HG03575 (cell line): ENCODE measurements around the gene ZNF606.
"Not testable (repeated sequence)": the region's sequence is repeated elsewhere in the genome, so short reads cannot be mapped to it uniquely, and the experiment has no call there.

Source experiments
- ATAC-seq: cut with Tn5 transposase; IDR thresholded peaks from one replicate; pipeline ENCODE4 v1.9.1; 2021; ENCODE audit not compliant: unreplicated experiment, insufficient number of reproducible peaks, low FRiP score; ENCODE audit errors: extremely low read depth

The ZNF606 gene

DNA sequence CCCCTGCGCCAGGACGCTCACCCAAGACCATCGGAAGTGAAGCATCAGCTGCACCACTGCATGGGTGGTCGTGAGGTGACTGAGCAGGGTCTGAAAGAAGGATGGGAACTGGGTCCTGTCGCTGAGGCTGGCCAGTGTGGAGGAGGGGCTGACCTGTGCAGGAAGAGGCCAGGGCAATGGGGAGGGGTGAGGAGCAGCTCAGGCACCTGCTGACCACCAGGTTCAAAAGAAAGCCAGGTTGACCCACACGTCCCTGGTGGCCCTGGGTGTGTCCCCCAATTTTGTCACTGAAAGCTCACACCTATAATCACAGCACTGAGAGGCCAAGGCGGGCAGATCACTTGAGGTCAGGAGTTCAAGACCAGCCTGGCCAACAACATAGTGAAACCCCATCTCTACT lies 17.5 kb upstream of the ZNF606 start:
- ATAC-seq = no peak

GRCh38 chr19:58014141-58014540 lies 11.5 kb upstream of the ZNF606 start:
- ATAC-seq = no peak

- no peak for ATAC-seq
Measured at GRCh38 chr19:58010507-58010906, 7.9 kb upstream of the ZNF606 start.

GRCh38 chr19:58009666-58010301 lies 7.2 kb upstream of the ZNF606 start:
- ATAC-seq = peak; percentile 45

DNA sequence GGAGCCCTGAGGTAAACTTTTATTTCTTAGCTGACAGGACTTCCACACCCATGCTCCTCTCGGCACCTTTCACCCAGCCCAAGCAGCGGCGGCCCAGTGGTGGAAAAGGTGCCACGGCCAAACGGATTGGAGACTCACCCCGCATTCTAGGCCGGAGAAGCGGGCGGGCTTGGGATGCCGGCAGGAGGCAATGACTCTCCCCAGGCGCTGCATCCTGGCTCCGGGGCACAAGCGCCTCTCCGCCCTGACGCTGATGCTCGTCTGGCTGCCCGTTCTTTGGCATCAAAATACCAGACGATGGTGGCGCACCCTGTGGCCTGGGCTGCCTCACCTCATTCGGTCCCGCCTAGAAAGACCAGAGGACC lies 6.7 kb upstream of the ZNF606 start:
- no peak for ATAC-seq

DNA sequence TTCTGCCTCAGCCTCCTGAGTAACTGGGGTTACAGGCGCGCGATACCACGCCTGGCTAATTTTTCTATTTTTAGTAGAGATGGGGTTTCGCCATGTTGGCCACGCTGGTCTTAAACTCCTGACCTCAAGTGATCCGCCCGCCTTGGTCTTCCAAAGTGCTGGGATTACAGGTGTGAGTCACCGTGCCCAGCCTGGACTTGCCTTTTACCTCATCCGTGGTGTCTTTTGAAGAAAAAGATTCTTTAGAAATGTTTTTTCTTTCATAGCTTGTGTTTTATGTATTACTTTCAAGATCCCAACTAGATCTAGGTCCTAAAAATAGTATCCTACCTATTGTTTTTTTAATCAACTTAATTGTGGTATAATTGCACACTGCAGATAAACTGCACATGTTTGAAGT lies 6.3 kb upstream of the ZNF606 start:
- not testable (repeated sequence) for ATAC-seq

- ATAC-seq = no peak
Measured at GRCh38 chr19:58007285-58007684, 4.7 kb upstream of the ZNF606 start.

- no peak for ATAC-seq
Measured at GRCh38 chr19:58003174-58003828, 681 bp upstream of the ZNF606 start.

GRCh38 chr19:58001895-58002369 lies 688 bp downstream of the ZNF606 start:
- no peak for ATAC-seq

DNA sequence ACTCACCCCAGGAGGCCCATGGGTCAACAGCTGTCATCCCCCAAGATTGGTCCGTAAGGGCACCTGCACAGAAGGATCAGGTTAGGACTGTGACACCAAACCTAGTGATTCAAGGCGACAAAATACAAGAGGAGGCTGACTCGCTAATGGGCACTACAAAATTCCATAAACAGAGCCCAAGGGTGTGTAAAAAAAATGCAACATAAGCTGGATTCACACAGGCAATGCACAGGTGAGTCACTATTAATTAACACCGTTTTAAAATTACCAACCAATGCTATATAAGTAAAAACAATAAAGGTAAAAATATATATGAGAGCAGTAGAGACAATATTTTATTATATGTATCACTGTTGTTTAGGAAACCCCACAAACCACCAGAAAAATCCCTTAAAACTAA lies 1.9 kb downstream of the ZNF606 start:
- no peak for ATAC-seq

- ATAC-seq = no peak
Measured at GRCh38 chr19:57992841-57993240, 9.8 kb downstream of the ZNF606 start.

DNA sequence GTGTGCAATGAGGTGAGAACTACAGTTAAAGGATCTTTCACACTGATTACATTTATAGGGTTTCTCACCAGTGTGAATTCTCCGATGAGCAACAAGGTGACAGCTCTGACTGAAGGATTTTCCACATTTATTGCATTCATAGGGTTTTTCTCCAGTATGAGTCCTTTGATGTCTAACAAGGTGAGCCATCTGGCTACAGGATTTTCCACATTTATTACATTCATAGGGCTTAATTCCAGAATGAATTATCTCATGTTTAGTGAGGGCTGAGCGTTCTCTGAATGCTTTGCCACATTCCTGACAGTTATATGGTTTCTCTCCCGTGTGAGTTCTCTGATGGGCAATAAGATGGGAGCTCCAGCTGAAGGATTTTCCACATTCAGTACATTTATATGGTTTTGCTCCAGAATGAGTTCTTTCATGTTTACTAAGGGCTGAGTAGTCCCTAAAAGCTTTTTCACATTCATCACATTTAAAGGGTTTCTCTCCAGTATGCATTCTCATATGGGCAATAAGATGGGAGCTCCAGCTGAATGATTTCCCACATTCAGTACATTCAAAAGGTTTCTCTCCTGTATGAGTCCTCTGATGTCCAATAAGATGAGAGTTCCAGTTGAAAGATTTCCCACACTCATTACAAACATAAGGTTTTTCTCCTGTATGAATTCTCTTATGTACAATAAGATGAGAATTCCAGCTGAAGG lies 23.9 kb downstream of the ZNF606 start:
- no peak for ATAC-seq

- ATAC-seq = no peak
Measured at GRCh38 chr19:57974434-57974833, 28.2 kb downstream of the ZNF606 start, which contains the start of gene C19orf18. TSS of gene C19orf18 (minus strand) at chr19:57974534. CDS start at chr19:57974432, 102 bp downstream.

DNA sequence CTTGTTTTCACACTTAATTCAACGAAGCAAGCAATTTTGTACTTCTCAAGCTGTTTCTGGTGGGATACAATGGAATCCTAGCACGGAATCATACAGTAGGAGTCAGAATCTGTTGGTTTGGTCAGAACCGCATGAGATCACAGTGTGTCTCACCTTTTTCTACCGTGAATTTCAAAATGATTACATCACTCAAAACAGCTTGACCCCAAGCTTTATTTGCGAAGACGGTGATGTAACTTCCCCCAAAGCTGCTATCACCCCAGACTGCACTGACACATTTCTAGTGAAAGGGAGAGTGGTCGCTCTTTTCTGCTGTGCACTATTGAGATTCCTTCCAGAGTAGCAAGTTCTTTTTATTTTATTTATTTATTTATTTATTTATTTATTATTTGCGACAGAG lies 37.9 kb downstream of the ZNF606 start:
- no peak for ATAC-seq

DNA sequence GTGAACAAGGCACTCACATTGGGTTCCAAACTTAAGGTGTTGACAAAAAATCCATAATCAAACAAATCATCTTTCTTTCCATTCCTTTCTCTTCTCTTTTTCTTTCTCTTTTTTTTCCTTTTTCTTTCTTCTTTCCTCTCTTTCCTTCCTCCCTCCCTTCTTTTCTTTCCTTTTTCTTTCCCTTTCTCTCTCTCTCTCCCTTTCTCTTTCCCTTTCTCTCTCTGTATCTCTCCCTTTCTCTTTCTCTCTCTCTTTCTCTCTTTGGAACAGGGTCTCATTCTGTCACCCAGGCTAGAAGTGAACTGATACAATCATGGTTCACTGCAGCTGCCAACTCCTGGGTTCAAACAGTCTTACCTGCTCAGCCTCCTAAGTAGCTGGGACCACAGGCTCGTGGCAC lies 40.8 kb downstream of the ZNF606 start:
- no peak for ATAC-seq

DNA sequence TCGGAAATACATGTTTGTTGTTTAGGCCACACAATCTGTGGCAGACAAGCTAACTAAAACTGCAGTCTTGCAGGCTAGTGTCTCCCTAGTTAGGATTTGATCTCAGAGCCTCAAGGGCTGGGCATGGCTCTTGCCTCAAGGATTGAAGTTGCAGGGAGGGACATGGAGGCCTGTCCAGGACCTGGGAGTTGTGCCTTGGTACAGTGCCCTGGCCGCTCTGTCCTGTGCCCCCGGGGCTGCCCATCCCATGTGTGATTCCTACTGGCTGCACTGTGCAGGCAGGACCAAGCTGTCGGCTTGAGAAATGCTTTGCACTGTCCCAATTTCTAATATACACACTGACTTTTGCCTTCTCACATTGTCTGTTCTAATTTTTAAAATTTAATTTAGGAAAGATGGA lies 47.6 kb downstream of the ZNF606 start:
- ATAC-seq = no peak

DNA sequence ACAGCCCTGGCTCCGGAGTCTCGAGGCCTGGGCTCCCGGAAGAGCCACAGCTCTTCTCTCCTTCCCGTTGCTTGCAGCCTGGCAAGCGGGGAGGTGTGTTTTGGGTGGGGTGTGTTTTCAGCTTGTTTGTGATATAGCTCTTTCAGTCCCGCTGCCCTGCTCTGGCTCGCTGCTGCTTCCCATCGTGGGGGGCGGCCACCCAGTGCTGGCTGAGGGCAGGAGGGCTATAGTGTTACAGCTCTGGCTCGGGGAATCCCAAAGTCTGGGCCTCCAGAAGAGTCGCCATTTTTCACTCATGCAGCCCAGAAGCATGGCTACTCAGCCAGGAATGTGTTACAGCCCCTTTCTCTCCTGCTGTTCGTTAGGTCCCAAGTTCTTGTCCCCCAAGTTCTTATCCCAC lies 52.9 kb downstream of the ZNF606 start:
- ATAC-seq = no peak

DNA sequence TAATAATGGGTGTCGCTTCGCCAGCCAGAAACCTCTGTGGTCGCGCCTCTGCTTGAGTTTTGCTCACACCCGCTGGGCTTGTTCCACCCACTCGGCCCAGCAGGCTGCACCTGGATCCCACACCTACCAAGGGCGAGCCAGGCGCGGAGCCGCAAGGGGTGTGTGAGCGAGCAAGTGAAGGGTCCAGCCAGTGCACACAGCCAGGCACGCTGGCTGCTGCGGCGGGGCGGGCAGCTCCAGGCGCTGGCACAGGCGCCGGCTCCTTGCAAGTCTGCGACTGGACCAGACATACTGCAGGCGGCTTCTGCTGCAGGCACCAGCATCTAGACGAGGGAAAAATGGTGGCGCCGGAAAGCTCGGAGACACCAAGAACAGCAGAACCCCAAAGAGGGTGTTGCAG lies 53.3 kb downstream of the ZNF606 start:
- no peak for ATAC-seq

- ATAC-seq = peak; percentile 82
Measured at GRCh38 chr19:57947419-57948134, 55.0 kb downstream of the ZNF606 start, which contains the start of gene ZNF256. TSS of gene ZNF256 (minus strand) at chr19:57947706. CDS start at chr19:57947474, 232 bp downstream.

DNA sequence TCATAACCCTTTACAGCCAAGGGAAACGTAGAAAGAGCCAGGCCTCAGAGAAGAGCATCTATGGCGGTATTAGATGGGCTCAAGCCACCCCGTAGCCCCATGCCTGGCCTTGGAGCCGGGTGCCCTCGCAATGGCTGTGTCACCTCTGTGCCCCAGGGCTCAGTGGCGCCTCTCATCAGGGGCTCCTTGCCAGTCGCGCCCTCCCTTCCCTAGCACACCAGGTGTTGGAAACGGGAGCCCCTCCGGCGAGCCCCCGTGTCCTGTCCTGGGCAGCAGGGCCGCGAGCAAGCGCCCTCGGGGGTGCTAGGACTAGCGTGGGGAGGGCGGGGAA lies 55.6 kb downstream of the ZNF606 start:
- no peak for ATAC-seq
